NCI-H128 (cell line): ENCODE results near the gene PGAP6.
A peak's percentile ranks its signal among the peaks of the same experiment; 100 is the strongest.
"Not testable (repeated sequence)": the region's sequence is repeated elsewhere in the genome, so short reads cannot be mapped to it uniquely, and the experiment has no call there.

Experiments used
- DNase-seq: peaks from one replicate; lab custom pipeline; 2025; ENCODE audit not compliant: unreplicated experiment; lab: John Stamatoyannopoulos, UW

Gene PGAP6

DNA sequence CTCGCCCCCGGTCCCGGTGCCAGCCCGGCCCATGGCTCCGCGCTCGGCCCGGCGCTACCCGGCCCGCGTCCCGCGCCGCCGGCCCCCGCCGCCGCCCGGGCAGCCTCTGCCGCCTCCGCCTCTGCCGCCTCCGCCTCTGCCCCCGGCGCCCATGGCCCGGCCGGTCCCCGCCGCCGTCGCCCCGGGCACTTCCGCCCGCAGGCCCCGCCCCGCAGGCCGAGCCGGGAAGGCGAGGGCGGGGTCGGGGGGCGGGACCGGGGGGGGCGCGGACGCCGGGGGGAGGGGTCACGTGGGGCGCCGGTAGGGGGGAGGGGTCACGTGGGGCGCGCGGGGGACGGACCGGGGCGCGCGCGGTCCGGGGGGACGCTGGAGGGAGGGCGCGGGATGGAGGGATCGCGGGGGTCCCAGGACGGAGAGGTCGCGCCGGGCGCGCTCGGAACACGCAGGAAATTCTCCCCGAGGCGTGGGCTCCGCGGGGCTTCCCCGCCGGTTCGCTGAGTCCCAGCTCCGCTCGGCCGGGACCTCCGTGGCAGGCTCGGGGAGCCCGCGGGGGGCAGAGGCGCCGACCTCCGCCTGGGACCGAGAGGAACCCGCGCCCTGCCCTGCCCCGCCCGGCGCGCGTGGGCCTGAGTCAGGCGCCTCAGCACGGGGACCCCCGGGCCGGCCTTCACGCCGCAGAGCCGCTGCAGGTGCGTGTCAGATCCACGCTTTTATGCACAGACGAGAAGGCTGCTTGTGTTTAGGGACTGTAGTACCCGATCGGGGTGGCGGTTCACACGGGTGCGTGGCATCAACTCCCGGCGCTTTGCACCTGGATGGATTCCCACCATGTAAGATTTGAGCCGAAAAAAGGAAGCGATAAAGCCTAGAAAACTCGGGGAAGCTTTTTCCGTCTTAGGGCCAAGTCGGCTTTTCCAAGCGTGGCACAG lies at the start of gene PGAP6:
PGAP6 (minus strand) TSS at position 190 of the 929 bp plus-strand sequence; CDS start at position 33, 157 bp downstream.
- DNase-seq, result no peak

DNA sequence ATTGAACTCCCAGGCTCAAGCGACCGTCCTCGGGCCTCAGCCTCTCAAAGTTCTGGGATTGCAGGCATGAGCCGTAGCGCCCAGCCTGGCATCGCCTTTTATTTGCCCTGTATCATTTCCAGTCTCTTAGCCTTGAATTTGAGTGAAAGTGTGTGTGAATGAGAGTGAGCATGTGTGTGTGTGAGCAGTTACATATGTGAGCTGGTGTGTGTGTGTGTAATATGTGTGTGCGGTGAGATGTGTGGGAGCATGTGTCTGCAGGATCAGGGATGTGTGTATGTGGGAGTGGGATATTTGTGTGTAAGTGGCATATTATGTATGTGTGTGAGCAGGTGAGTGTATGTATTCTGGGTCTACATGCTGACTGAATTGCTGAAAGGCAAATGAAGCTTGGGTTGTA lies 49.1 kb upstream of the PGAP6 start:
- DNase-seq, result no peak

- DNase-seq, result no peak
These were observed 45.5 kb upstream of the PGAP6 start for GRCh38 chr16:427250-427649.

- no peak for DNase-seq
These were observed 45.1 kb upstream of the PGAP6 start for GRCh38 chr16:426906-427249.

GRCh38 chr16:426115-426905 lies 44.5 kb upstream of the PGAP6 start:
- no peak for DNase-seq

GRCh38 chr16:425740-426114 lies 43.9 kb upstream of the PGAP6 start:
- no peak for DNase-seq

GRCh38 chr16:425082-425718 lies 43.4 kb upstream of the PGAP6 start, which contains the start of gene RAB11FIP3:
TSS of gene RAB11FIP3 (plus strand) at chr16:425649. CDS start at chr16:426007, 358 bp downstream.
- DNase-seq, result peak; percentile 49

- no peak for DNase-seq
These were observed 42.9 kb upstream of the PGAP6 start for GRCh38 chr16:424623-425081.

DNA sequence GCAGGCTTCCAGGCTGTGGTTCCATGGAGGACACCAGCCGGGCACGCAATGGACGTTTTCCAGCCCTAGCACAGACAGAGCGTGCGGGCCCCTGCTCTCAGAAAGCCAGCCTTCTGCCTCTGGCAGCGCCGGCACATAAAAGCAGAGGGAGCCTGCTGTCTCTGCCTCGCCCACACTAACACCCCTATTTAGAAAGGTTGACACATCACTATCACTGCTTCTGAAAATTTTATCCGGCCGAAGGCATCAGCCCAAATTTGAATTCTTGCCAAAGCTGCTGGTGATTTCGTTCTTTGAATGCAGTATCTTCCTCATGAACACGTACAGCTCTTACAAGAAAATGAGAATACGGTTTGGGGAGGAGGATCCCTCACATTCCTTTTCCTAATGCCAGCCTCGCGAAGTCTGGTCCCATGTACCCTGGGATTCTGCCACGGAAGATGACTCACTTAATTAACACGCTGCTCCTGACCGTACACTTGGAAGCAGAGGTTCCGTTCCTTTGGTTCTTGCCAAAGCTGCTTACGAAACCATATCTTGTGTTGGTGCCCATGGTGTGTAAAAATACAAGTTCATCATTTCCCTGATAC lies 42.4 kb upstream of the PGAP6 start:
- DNase-seq, result no peak

- DNase-seq, result not testable (repeated sequence)
These were observed 40.4 kb upstream of the PGAP6 start for GRCh38 chr16:422179-422578.

- not testable (repeated sequence) for DNase-seq
These were observed 33.4 kb upstream of the PGAP6 start for GRCh38 chr16:415170-415498.

- no peak for DNase-seq
These were observed 32.8 kb upstream of the PGAP6 start for GRCh38 chr16:414395-415169.

DNA sequence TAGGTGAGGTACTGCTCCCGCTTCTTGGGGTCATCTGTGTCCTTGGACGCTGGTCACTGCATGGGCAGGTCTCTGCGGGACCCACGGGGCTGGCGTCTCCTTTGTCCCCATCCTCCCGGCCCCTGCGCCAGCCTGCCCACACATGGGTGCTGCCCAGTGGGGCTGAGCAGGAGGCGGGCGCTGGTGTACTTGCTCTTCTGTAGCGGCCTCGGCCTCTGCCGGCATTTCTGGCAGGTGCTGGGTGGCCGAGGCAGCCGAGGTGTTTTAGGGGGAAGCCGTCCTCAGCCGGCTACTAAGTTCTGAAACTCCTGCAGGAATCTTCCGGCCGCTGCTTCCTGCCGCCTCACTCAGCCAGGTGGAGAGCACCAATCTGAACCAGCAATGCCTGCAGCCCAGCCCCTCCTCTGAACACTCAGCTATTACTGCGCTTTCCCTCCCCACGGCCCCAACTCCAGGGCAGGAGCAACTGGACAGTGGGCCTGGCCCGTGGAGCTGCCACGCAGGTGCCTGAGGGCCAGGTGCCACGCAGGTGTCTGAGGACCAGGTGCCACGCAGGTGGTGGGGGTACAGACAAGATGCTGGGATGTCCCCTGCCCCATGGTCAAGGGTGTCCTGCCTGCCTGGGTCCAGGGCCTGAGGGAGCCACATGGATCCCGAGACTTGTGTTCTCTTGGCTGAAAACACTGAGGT lies 29.9 kb upstream of the PGAP6 start:
- no peak for DNase-seq

DNA sequence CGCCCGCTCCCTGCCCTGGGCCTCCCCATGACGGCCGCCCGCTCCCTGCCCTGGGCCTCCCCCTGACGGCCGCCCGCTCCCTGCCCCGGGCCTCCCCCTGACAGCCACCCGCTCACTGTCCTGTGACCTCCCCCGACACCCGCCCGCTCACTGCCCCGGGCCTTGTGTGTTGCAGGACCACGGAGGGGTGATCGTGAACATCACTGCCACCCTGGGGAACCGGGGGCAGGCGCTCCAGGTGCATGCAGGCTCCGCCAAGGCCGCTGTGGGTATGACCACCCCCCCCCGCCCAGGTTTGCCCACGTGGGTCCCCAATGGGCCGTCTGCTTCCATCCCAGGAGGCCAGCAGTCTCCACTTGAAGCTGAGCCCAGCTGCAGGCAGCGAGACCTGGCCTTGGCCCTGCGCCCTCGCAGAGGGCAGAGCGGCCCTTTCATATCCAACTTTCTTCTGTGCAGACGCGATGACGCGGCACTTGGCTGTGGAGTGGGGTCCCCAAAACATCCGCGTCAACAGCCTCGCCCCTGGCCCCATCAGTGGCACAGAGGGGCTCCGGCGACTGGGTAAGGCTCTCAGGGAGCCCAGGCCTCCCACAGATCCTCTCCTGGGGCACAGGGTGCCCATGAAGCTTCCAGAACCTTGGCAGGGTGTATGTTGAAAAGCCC lies 28.9 kb upstream of the PGAP6 start:
- DNase-seq, result no peak

- no peak for DNase-seq
These were observed 25.5 kb upstream of the PGAP6 start for GRCh38 chr16:407253-407652.

GRCh38 chr16:405548-406506 lies 24.0 kb upstream of the PGAP6 start:
- no peak for DNase-seq

DNA sequence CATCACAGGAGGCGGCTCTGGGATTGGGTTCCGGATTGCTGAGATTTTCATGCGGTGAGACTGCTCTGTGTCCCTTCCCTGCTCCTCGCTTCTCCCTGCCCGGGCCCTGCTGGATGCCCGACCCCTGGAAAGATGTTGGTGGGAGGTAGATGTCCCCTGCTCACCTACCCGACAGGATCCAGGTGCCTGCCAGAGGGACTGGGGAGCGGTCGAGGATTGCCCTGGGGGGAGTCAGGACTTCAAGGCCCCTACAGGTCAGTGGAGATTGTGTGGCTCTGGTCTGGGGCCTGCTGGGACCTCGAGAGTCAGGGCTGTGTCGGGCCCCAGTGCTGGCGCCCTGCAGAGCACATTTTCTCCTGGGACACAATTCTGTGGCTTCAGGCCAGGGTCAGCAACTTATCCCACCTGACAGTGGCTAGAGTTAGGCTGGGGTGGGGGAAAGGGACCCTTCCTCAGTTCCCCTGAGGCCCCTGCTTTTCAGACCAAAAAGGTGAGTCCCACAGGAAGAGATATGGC lies 23.3 kb upstream of the PGAP6 start:
- no peak for DNase-seq
